ENCODE results near the gene CDC42BPB.
"Not testable (repeated sequence)": the region's sequence is repeated elsewhere in the genome, so short reads cannot be mapped to it uniquely, and the experiment has no call there.

Gene CDC42BPB

DNA sequence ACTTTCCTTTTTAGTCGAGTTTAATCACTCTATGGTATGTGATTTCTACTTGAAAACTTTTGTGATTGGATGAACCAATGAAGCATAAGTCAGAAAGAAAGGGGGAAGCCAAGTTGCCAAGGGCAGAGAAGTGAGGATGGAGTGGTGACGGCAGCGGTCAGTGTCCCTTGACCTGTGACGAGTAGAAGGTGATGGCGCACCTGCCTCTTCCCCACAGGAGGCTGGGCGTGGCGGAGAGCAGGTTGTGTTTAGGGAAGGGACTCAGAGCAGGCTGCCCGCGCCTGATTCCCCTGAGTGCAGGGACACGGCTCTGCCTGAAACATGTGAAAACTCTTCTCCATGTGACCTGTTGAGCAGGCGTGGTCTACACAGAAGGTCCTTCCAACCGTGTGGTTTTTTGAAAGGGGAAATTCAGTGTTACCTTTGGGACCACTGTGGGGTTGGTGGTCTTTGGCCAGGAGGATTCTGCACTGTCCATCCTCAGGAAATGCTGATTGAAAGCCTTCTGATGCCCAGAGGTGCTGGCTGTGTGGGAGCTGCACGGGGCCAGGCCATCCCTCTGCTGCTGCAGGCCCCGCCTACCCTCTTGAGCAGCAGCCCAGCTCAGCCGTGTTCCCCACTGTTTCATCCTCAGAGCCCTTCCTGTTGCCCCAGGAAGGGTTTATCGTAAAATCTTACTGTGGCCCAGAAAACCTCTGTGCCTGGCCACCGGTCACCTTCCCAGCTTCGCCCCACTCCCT lies 158.4 kb downstream of the CDC42BPB start:
- no peak for DNase-seq

DNA sequence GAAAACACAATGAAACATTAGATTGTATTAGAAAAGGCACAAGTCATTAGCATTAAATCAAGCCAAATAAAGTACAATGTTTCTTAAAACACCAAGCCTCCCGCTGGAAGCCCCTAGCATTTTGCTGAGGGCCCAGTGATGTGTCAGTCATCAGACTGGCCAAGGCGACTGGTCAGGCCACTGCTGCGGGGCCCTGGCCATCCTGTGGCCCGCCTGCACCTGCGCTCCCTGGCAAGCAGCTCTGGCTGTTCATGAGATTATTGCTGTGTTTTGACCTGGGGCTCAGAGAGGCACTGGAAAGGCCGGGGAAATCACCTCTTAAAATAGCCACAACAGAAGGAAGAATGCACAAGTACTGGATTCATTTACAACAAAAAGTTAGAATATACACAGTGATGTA lies 159.1 kb downstream of the CDC42BPB start:
- DNase-seq: no peak

DNA sequence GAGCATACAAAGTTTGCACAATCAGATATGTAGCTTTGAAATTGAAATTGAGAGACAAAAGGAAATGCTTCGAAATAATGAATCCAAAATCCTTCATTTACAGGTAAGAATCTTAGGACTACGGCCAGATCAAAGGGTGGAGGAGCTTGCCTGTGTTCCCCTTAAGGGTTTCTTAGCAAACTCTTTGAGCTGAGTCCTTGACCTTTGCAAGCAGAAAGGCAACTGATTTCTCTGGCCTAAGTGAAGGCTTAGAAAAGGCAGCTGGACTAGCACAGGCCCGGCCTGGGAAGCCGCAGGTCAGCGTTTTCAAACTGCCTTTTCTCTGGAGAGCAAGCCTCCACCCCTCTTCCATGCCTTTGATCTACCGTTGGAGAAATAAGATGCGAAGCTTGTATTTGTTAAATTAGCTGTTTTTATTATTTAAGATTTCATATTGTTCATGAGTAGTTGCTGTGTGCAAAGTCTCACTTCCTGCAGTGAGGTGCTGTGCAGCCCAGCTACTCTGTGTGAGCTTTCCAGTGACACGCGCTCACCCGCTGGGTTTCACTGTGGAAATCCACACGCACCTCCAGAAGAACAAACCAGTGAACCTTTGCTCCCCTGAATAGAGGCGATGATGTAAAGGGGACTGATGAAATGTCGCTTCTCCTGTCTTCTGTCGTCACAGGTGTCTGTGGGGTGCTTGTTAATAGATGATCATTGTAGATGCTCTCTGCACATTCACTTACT lies 159.9 kb downstream of the CDC42BPB start:
- DNase-seq: no peak

DNA sequence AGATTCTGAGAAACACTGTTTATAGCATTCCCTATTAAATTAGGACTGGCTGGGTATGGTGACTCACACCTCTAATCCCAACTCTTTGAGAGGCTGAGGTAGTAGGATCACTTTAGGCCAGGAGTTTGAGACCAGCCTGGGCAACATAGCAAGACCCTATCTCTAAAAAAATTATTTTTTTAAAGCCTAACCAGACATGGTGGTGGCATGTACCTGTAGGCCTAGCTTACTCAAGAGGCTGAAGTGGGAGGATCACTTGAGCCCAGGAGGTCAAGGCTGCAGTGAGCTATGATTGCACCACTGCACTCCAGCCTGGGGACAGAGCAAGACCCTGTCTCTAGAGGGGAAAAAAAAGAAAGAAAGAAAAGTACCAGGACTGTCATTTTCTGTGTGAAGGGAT lies 160.6 kb downstream of the CDC42BPB start:
- not testable (repeated sequence) for DNase-seq

DNA sequence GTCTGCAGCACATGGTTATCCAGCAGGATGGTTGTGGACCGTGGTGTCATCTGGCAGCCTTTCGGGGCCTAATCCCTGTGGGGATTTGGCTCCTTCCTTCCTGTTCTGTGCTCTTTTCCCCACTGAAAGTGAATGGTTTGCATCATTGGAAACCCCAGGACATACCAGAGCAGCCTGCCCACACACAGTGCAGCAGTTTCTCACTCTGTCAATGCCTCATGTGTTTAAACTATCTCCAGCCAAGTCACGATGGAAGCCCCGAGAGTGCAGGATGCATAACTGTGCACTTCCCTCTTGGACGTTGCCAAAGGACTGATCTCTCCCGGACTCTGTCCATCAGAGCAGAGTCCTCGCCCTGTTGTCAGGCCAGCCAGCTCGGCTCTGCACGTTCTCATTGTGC lies 163.9 kb downstream of the CDC42BPB start:
- no peak for DNase-seq

DNA sequence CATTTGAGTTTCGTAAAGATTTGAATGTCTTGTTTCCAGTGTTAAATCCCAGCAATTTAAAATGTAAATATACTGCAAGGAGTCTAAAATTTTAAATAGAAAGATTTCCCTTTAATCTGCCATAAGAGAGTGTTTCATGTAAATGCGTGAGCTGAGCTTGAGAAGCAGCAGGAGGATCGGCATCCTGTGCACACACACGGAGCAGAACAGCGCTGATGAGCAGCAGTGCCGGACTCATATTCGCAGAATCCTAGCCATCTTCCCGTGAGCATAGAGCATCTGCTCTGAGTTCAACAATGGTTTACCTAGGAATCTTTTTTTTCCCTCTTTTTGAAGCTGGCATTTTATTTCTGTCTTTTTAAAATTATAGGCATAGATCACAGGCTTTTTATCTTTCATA lies 164.7 kb downstream of the CDC42BPB start:
- DNase-seq: no peak

DNA sequence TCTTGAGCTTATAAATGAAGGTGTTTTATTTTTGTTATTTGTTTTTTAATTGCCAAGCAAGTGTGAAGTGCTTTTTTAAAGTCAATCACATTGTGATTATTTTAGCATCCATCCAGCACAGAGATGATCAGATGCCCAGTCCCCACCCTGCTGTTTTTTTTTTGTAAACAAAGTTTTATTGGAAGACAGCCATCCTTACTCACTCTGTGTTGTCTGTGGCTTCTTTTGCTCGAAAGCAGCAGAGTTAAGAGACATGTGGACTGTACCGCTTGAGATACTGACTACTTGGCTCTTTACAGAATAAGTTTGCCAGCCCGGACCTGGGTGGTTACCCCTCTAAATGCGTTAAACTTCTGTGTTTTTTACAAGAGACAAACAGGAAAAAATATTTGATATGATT lies 165.8 kb downstream of the CDC42BPB start:
- no peak for DNase-seq

DNA sequence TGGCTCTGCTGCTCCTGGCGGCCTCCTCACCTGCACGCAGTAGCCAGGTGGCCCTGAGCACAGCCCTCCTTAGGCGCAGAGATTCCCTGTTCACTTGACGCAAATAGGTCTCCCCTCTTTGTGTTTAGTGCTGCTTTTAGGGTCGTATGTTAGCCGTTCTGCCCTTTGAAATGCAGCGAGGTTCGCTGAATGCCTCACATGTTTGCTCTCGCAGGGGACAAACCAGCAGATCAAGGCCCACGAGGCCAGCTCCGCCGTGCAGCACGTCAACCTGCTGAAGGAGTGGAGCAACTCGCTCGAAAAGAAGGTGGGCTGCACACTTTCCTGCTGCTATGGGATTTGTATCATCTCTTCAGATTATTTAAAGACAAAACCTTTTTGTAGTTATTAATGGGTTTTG lies 166.2 kb downstream of the CDC42BPB start:
- DNase-seq: no peak

DNA sequence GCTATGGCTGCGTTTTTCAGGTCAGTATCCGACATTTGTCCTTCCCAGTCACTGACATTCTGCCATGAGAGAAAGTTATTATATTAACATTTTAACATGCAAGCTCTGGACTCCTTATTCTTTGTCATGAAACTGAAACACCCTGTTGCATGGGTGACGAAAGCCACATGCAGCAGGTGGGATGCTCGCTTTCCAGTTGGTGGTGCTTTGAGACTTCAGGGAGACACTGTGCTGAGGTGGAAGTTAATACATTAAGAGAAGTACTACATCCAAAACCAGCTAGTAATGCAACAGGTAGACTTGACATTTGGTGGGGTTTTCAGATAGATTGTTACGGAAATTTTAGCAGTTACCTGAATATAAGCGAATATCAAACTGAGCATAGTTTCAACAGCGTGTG lies 167.7 kb downstream of the CDC42BPB start:
- no peak for DNase-seq

DNA sequence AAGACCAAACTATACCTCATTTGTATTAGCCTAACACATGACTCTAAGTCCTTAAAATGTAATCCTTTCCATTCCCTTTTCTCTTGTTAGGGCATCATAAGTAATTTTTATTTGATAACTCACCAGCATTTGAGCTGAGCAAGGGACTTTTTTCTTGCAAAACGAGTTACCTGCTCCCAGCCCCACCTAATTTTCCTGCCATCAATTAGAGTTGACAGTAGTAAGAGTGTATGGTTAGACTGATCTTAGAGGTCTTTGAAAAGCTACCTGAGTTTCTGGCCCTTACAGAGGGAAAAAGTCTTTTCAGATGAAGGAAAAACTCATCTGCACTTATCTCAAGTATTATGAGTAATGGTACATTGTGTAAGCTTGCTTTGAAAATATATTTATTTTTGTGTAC lies 168.6 kb downstream of the CDC42BPB start:
- no peak for DNase-seq

DNA sequence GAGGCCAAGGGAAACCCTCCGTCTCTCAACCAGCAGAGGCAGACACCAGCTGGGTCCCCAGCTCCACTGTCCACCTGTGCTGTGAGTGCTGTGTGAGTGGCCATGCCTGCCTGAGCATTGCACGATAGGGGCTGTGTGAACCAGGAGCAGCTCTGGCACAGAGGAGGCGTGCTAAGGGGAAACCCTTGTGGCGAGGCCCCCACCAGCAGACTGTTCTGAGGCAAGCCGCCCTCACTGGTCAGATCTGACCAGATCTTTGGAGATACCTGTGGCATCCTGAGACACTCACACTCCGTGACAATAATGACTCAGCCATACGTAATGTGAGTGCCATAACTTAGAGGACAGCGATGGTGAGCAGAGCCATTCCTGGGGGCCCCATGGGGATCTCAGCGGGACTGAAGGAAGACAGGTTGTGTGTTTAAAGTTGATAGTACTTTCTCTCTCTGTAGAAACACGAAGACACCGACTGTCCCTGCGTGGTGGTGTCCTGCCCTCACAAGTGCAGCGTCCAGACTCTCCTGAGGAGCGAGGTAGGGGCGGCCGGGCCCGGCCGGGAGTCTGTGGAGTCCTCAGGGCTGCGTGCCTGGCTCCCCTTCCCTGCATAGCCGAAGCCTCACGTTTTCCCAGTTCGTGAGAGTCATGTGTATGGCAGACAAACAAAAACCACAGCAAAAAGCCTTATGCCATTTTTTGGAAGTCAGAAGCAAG lies 171.5 kb downstream of the CDC42BPB start:
- DNase-seq: no peak

DNA sequence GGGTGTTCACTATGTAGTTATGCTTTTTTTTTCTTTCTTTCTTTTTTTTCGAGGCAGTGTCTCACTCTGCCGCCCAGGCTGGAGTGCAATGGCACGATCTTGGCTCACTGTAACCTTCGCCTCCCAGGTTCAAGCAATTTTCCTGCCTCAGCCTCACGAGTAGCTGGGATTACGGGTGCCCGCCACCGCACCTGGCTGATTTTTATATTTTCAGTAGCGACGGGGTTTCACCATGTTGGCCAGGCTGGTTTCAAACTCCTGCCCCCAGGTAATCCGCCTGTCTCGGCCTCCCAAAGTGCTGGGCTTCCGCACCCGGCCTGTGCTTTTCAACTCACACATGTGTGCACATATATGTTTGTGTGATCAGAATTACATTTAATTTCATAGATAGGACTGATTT lies 173.8 kb downstream of the CDC42BPB start:
- no peak for DNase-seq

DNA sequence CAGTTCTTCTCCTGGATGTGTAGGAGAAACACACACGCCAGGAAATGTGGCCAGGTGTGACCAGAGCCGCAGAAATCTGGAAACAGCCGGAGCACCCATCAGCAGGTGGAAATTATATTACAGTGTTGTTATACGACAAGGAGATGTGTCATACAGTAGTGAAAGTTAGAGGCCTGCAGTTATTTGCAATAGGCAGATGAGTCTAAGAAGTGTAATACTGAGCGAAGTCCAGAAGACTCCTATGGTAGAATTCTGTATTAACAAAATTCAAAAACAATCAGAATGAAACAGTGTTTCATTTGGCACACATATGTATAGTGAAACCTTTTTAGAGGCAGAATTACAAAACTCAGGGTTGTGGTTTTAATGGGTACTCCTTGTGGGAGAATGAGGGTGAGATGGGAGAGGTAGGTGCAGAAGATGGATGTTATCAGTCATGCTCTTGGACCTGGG lies 174.2 kb downstream of the CDC42BPB start:
- no peak for DNase-seq

Data from right kidney (tissue), 1 donor.